IPS-18a (cell line): ENCODE measurements around the gene DNAJC10.
"Not testable (repeated sequence)": the region's sequence is repeated elsewhere in the genome, so short reads cannot be mapped to it uniquely, and the experiment has no call there.

Experiments used
- H3K27ac ChIP-seq: one replicate; pipeline ENCODE4 v1.5.1; 2013; ENCODE audit warnings: low read length
- H3K27me3 ChIP-seq: one replicate; pipeline ENCODE4 v1.6.1; 2013; ENCODE audit warnings: mild to moderate bottlenecking, low read length; ENCODE audit not compliant: control insufficient read depth, insufficient read depth
- H3K36me3 ChIP-seq: one replicate; pipeline ENCODE4 v1.6.1; 2013; ENCODE audit warnings: low read depth, low read length; ENCODE audit not compliant: control insufficient read depth
- H3K4me1 ChIP-seq: one replicate; pipeline ENCODE4 v1.6.1; 2013; ENCODE audit warnings: low read depth, low read length; ENCODE audit not compliant: control insufficient read depth
- H3K4me3 ChIP-seq: one replicate; pipeline ENCODE4 v1.5.1; 2013; ENCODE audit warnings: low read length
- H3K9ac ChIP-seq: one replicate; pipeline ENCODE4 v1.6.1; 2013; ENCODE audit warnings: mild to moderate bottlenecking, low read length, moderate library complexity
- H3K9me3 ChIP-seq: one replicate; pipeline ENCODE4 v1.6.1; 2013; ENCODE audit warnings: low read depth, low read length; ENCODE audit not compliant: control insufficient read depth

Gene DNAJC10

DNA sequence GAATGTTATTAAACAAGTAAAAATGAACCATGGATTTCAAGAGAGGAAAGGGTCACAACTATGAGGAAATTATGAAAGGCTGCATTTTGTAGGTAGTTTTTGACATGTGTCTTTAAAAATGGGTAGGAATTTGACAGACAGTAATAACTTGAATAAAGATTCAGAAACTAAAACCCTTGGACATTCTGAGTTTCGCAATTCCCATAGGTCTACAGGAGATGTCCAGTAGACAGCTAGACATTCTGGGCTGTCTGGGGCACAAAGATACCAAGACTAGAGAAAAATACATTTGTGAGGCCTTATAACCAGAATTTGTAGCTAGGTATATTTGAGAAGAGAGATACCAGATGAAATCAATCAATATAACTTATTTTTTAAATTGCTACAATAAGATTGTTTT lies 42.3 kb downstream of the DNAJC10 start:
- no peaks in the 10 kb centered on the region for H3K4me1 ChIP-seq
- no peaks in the 10 kb centered on the region for H3K9me3 ChIP-seq
- no peak overlapping the region for H3K9ac ChIP-seq
- H3K27me3 ChIP-seq, result no peaks in the 10 kb centered on the region
- H3K4me3 ChIP-seq, result no peak overlapping the region
- no peak overlapping the region for H3K27ac ChIP-seq
- H3K36me3 ChIP-seq, result peaks cover 82% of the 10 kb centered on the region

DNA sequence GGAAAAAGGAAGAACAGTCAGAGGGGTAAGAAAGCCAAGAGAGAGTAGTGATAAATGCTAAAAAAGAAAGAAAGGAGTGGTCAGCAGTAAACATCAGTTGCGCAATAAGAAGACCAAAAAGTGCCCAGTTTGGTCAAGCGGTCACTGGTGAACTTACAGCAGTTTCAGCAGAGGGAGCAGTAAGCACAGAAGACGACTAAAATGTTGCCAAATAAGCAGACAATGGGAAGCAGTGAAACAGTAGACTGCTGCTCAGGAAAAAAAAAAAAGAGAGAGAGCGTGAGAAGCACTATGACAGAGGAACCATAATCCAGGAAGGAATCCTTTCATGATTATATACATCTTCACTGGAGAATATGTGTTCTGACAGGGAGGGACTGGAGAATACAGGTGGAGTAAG lies 45.8 kb downstream of the DNAJC10 start:
- Histone ChIP-seq H3K9ac (no peak overlapping the region), H3K4me3 (no peak overlapping the region), H3K27ac (no peak overlapping the region), H3K36me3 (peaks cover 66% of the 10 kb centered on the region), H3K9me3 (no peaks in the 10 kb centered on the region), H3K27me3 (no peaks in the 10 kb centered on the region), H3K4me1 (no peaks in the 10 kb centered on the region)

DNA sequence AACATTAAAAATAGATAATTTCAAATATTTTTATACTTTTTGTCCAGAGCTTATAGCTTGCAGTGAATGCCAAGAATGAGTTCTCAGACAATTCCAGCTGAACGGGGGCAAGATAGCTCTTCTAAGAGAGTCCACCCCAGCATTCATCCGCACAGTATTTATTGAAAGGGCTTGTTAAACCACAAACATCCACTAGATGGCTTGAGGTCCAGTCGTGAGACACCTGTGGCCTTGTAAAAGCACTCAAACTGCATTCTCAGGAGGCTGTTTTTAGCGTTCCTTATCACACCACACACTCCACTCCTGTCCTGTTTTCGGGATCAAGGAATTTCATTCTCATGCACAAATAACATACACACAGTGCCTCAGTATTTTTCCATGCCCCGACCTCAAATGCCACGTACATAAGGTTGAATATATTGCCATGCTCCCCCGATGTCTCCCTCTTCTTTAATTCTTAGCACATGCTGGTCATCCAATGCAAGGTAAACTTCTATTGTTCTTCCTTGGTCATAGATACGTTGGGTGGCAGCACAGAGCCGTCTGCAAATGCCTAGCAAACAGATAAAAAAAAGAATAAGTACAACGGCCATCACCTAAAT lies 47.4 kb downstream of the DNAJC10 start:
- Histone ChIP-seq H3K36me3 (peaks cover 51% of the 10 kb centered on the region), H3K9ac (no peak overlapping the region), H3K4me1 (no peaks in the 10 kb centered on the region), H3K27ac (no peak overlapping the region), H3K4me3 (no peak overlapping the region), H3K27me3 (no peaks in the 10 kb centered on the region), H3K9me3 (no peaks in the 10 kb centered on the region)

DNA sequence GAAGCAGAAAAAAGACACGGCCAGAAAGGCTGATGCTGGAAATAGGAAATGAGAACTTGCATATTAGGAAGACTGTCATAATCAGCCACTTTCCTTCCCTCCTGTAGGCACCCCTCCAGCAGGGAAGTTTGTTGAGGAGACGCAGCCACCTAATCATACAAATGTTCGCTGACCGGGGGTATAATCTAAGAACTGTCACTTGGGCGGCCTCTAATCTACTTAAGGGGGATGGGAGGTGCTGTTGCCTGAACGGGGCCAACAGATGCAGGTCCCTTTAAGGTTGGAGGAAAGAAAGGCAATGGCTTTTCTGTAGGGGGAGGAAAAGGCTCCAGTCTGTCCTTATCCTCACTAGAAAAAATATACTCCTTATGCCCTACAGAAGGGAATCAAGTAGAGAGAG lies 50.6 kb downstream of the DNAJC10 start:
- Histone ChIP-seq H3K4me1 (no peaks in the 10 kb centered on the region), H3K9me3 (no peaks in the 10 kb centered on the region), H3K9ac (no peak overlapping the region), H3K36me3 (peaks cover 19% of the 10 kb centered on the region), H3K27ac (no peak overlapping the region), H3K4me3 (no peak overlapping the region), H3K27me3 (no peaks in the 10 kb centered on the region)

DNA sequence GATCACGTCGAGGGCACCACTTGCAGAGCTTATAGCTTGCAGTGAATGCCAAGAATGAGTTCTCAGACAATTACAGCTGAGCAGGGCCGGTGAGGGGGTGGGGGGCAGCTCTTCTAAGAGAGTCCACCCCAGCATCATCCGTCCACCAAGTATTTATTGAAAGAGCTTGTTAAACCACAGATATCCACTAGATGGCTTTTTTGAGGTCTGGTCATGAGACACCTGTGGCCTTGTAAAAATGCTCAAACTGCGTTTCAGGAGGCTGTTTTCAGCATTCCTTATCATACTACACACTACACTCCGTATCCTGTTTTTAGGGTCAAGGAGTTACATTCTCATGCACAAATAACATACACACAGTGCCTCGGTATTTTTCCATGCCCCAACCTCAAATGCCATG lies 51.5 kb downstream of the DNAJC10 start:
- no peak overlapping the region for H3K9ac ChIP-seq
- H3K27me3 ChIP-seq, result no peaks in the 10 kb centered on the region
- no peak overlapping the region for H3K4me3 ChIP-seq
- peaks cover 17% of the 10 kb centered on the region for H3K36me3 ChIP-seq
- H3K4me1 ChIP-seq, result no peaks in the 10 kb centered on the region
- H3K27ac ChIP-seq, result no peak overlapping the region
- H3K9me3 ChIP-seq, result no peaks in the 10 kb centered on the region

DNA sequence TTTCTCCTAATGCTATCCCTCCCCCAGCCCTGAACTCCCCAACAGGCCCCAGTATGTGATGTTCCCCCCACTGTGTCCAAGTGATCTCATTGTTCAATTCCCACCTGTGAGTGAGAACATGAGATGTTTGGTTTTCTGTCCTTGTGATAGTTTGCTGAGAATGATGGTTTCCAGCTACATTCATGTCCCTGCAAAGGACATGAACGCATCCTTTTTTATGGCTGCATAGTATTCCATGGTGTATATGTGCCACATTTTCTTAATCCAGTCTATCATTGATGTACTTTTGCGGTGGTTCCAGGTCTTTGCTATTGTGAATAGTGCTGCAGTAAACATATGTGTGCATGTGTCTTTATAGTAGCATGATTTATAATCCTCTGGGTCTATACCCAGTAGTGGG lies 52.9 kb downstream of the DNAJC10 start:
- not testable (repeated sequence) for H3K4me3 ChIP-seq, H3K9me3 ChIP-seq, H3K27me3 ChIP-seq, H3K4me1 ChIP-seq, H3K27ac ChIP-seq, H3K9ac ChIP-seq
- peaks cover 11% of the 10 kb centered on the region for H3K36me3 ChIP-seq

DNA sequence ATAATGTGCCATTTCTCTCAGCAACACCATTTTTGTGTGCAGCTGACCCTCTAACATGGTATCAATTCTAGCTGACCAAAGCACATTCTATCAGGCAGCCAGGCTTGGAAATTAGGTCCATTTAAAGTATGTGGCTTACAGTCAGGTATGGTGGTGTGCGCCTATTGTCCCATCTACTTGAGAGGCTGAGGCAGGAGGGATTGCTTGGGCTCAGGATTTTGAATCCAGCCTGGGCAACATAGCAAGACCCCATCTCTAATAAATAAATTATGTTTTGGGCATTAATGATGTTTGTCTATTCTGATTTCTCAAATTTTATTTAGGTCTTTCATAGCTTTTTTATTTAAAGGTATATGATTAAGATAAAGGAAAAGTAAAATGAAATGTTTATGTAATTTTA lies 63.3 kb downstream of the DNAJC10 start:
- Histone ChIP-seq H3K9me3 (no peaks in the 10 kb centered on the region), H3K9ac (no peak overlapping the region), H3K36me3 (peaks cover 26% of the 10 kb centered on the region), H3K27me3 (no peaks in the 10 kb centered on the region), H3K4me3 (no peak overlapping the region), H3K27ac (no peak overlapping the region), H3K4me1 (no peaks in the 10 kb centered on the region)

DNA sequence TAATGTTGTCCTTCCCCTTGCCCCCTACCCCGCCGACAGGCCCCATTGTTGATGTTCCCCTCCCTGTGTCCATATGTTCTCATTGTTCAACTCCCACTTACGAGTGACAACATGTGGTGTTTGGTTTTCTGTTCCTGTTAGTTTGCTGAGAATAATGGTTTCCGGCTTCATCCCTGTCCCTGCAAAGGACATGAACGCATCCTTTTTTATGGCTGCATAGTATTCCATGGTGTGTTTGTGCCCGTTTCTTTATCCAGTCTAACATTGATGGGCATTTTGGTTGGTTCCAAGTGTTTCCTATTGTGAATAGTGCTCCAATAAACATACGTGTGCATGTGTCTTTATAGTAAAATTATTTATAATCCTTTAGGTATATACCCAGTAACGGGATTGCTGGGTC lies 65.0 kb downstream of the DNAJC10 start:
- not testable (repeated sequence) for H3K27ac ChIP-seq, H3K9ac ChIP-seq, H3K9me3 ChIP-seq, H3K27me3 ChIP-seq, H3K4me1 ChIP-seq, H3K4me3 ChIP-seq
- H3K36me3 ChIP-seq, result peaks cover 21% of the 10 kb centered on the region

DNA sequence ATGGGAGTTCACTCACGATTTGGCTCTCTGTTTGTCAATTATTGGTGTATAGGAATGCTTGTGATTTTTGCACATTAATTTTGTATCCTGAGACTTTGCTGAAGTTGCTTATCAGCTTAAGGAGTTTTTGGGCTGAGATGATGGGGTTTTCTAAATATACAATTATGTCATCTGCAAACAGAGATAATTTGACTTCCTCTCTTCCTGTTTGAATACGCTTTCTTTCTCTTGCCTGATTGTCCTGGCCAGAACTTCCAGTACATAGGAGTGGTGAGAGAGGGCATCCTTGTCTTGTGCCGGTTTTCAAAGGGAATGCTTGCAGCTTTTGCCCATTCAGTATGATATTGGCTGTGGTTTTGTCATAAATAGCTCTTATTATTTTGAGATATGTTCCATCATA lies 66.6 kb downstream of the DNAJC10 start:
- not testable (repeated sequence) for H3K27me3 ChIP-seq, H3K27ac ChIP-seq, H3K4me3 ChIP-seq, H3K4me1 ChIP-seq, H3K9ac ChIP-seq, H3K9me3 ChIP-seq, H3K36me3 ChIP-seq

DNA sequence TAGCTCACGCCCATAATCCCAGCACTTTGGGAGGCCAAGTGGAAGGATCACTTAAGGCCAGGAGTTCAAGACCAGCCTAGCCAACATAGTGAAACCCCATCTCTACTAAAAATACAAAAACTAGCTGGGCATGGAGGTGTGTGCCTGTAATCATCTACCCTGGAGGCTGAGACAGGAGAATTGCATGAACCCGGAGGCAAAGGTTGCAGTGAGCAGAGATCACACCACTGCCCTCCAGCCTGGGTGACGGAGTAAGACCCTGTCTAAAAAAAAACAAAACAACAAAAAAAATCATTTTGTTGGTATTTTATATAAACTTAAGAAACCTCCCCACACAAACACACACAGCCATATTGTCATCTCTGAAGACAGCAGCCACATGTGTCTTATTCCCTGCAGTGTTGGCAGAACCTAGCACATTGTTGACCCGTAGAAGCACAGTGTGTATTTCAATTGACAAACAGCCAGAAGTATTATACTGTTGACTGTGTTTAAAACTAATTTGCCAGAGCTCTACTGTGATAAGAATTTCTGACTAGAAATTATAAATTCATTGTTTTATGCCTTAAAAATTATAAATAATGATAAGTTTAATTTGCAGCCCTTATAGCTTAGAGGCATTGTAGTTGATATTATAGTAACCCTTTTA lies 68.1 kb downstream of the DNAJC10 start:
- no peaks in the 10 kb centered on the region for H3K9me3 ChIP-seq
- H3K9ac ChIP-seq, result no peak overlapping the region
- no peak overlapping the region for H3K27ac ChIP-seq
- H3K36me3 ChIP-seq, result no peaks in the 10 kb centered on the region
- H3K4me1 ChIP-seq, result no peaks in the 10 kb centered on the region
- H3K4me3 ChIP-seq, result no peak overlapping the region
- no peaks in the 10 kb centered on the region for H3K27me3 ChIP-seq

DNA sequence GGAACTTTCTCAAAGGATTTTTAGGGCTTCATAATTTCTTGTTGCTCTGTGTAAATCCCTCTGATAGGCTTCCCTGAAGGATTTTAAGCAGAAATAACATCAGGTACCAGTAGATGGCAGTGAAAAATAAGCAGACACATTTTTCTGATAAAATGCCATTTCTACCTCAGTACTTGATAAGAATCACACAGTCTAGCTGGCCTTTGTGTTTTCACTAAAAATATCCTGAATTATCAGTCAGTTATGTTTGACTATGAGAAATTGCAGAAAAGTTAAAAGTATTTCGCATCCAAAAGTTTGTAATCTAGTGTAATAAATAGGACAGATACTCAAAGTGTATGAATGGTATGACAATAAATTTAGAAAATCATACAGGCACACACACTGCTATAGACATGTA lies 68.7 kb downstream of the DNAJC10 start:
- no peak overlapping the region for H3K27ac ChIP-seq
- H3K9ac ChIP-seq, result no peak overlapping the region
- H3K4me1 ChIP-seq, result no peaks in the 10 kb centered on the region
- no peaks in the 10 kb centered on the region for H3K27me3 ChIP-seq
- no peaks in the 10 kb centered on the region for H3K36me3 ChIP-seq
- no peaks in the 10 kb centered on the region for H3K9me3 ChIP-seq
- no peak overlapping the region for H3K4me3 ChIP-seq

DNA sequence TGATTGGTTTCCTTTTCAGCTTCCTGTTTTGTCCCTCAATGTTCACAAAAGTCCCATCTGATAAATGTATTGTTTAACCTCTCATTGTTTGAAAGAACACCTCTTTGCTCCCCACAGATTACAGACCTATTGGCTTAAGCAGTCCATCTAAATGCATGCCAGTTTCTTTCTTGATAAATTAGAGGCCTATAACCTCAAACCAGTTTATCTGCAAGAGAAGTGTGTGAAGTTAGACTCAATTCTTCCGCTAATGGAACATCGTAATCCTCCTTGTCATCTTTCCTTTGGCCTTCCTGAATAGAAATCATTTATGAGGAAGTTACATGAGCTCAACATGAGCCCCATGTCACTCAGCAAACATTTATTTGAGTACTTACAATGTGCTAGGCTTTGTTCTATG lies 76.4 kb downstream of the DNAJC10 start:
- no peak overlapping the region for H3K9ac ChIP-seq
- H3K27ac ChIP-seq, result no peak overlapping the region
- no peaks in the 10 kb centered on the region for H3K27me3 ChIP-seq
- no peaks in the 10 kb centered on the region for H3K36me3 ChIP-seq
- no peaks in the 10 kb centered on the region for H3K4me1 ChIP-seq
- no peaks in the 10 kb centered on the region for H3K9me3 ChIP-seq
- H3K4me3 ChIP-seq, result no peak overlapping the region
